MM.1S (cell line): ENCODE measurements around the gene FAM20C.

Experiments used
- EZH2 ChIP-seq: fragments of 300-600 bp; sonication (generic); optimal IDR thresholded peaks from 2 replicates; pipeline ENCODE3; 2017; ENCODE audit warnings: low read depth, mild to moderate bottlenecking, antibody characterized with exemption, low read length, mixed read lengths
- TF ChIP-seq, protein P1 (sequence below): fragments of 300-600 bp; sonication (generic); IDR thresholded peaks from 2 replicates; pipeline ENCODE4 v1.5.1; 2016; ENCODE audit warnings: antibody characterized with exemption, low read length, mixed read lengths

DNA sequence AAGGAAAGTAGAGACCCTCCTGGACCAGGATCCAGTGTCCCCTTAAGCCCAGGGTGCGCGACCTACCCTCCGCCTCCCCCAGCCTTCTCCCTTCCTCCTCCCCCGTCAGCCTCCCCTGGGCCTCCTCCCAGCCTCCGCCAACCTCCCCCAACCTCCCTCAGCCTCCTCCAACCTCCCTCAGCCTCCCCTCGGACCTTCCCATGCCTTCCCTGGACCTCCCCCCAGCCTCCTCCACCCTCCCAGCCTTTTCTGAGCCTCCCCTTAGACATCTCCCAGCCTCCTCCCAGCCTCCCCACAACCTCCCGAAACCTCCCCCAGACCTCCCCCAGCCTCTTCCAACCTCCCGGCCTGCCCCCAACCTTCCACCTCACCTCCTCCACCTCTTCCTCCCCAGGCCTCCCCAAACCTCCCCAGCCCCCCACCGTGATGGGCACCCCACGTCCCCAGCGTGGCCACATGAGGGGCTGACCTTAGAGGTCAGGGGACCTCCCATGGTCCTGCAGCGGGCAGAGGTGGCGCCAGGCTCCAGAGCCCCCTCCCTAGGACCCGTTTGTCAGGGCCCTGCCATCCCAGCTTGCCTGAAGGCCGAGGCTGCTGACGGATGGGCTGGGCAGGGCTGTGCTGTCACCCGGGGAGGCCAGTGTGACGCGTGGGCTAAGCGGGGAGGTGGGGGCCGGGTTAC lies 18.8 kb downstream of the FAM20C start:
- TF ChIP-seq, protein P1, sequence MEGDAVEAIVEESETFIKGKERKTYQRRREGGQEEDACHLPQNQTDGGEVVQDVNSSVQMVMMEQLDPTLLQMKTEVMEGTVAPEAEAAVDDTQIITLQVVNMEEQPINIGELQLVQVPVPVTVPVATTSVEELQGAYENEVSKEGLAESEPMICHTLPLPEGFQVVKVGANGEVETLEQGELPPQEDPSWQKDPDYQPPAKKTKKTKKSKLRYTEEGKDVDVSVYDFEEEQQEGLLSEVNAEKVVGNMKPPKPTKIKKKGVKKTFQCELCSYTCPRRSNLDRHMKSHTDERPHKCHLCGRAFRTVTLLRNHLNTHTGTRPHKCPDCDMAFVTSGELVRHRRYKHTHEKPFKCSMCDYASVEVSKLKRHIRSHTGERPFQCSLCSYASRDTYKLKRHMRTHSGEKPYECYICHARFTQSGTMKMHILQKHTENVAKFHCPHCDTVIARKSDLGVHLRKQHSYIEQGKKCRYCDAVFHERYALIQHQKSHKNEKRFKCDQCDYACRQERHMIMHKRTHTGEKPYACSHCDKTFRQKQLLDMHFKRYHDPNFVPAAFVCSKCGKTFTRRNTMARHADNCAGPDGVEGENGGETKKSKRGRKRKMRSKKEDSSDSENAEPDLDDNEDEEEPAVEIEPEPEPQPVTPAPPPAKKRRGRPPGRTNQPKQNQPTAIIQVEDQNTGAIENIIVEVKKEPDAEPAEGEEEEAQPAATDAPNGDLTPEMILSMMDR, result no peak
- no peak for TF ChIP-seq EZH2
